GM21447 (cell line): ENCODE measurements around the gene KLF12.
A peak's percentile ranks its signal among the peaks of the same experiment; 100 is the strongest.

Source experiments
- ATAC-seq: cut with Tn5 transposase; IDR thresholded peaks from one replicate; pipeline ENCODE4 v1.9.1; 2021; ENCODE audit not compliant: unreplicated experiment

The KLF12 gene

GRCh38 chr13:74135326-74136083 is 1.3 kb upstream of the KLF12 start:
- ATAC-seq = peak; percentile 46

GRCh38 chr13:74134777-74135325 is 647 bp upstream of the KLF12 start:
- peak; percentile 27 for ATAC-seq

- peak; percentile 46 for ATAC-seq
Measured at GRCh38 chr13:74133657-74134201, 475 bp downstream of the KLF12 start.

GRCh38 chr13:74132776-74133656 is 1.2 kb downstream of the KLF12 start:
- no peak for ATAC-seq

- ATAC-seq = no peak
Measured at GRCh38 chr13:74132152-74132775, 1.9 kb downstream of the KLF12 start.

GRCh38 chr13:74131227-74131626 is 3.0 kb downstream of the KLF12 start:
- ATAC-seq = no peak

GRCh38 chr13:74129500-74130191 is 4.6 kb downstream of the KLF12 start:
- ATAC-seq = no peak

- no peak for ATAC-seq
Measured at GRCh38 chr13:74128156-74128767, 5.9 kb downstream of the KLF12 start.

GRCh38 chr13:74118328-74118727 is 15.9 kb downstream of the KLF12 start:
- ATAC-seq = no peak

GRCh38 chr13:74117207-74117705 is 16.9 kb downstream of the KLF12 start:
- no peak for ATAC-seq

GRCh38 chr13:74115133-74115532 is 19.1 kb downstream of the KLF12 start:
- no peak for ATAC-seq

GRCh38 chr13:74114641-74115040 is 19.6 kb downstream of the KLF12 start:
- ATAC-seq = no peak

GRCh38 chr13:74114202-74114601 is 20.0 kb downstream of the KLF12 start:
- no peak for ATAC-seq

GRCh38 chr13:74111901-74112824 is 22.0 kb downstream of the KLF12 start:
- ATAC-seq = no peak

GRCh38 chr13:74111399-74111798 is 22.8 kb downstream of the KLF12 start:
- ATAC-seq = no peak

- ATAC-seq = no peak
Measured at GRCh38 chr13:74110053-74110452, 24.2 kb downstream of the KLF12 start.

GRCh38 chr13:74107598-74107997 is 26.6 kb downstream of the KLF12 start:
- no peak for ATAC-seq

- no peak for ATAC-seq
Measured at GRCh38 chr13:74105871-74106270, 28.3 kb downstream of the KLF12 start.
